HepG2 (cell line): Measurements from ENCODE around the gene AHCY. TPM values are rescaled to one million over a fixed set of nuclear protein-coding genes. Genes with fewer than 3 reads are reported as not detected.

Experiments
- ATF1 ChIP-seq: IDR thresholded peaks from 2 replicates; pipeline ENCODE4 v1.6.1; 2016; ENCODE audit warnings: mild to moderate bottlenecking, control low read depth
- ATF2 ChIP-seq: sonication (generic); formaldehyde crosslinking; IDR thresholded peaks from 2 replicates; pipeline ENCODE4 v1.4.0; 2020; ENCODE audit warnings: missing genetic modification reagents
- DMAP1 ChIP-seq: IDR thresholded peaks from 2 replicates; pipeline ENCODE4 v1.6.1; 2016
- EP300 ChIP-seq, 3 experiments: sonication (generic) in 1 of 3; formaldehyde crosslinking in 1 of 3; IDR thresholded peaks; 2 replicates each; pipeline versions ENCODE4 v1.5.1 to v1.6.1; 2011 to 2020; ENCODE audit warnings: low read depth in 2 of 3, low read length in 2 of 3, borderline replicate concordance in 1 of 3, improper control_type of control experiment in 1 of 3, mild to moderate bottlenecking in 1 of 3, missing genetic modification reagents in 1 of 3, moderate library complexity in 1 of 3
- ESRRA ChIP-seq: sonication (generic); formaldehyde crosslinking; IDR thresholded peaks from 2 replicates; pipeline ENCODE4 v1.5.1; 2020; ENCODE audit warnings: mild to moderate bottlenecking, low read depth, missing genetic modification reagents
- GMEB2 ChIP-seq: IDR thresholded peaks from 2 replicates; pipeline ENCODE4 v1.6.1; 2016; ENCODE audit warnings: missing biosample characterization, missing genetic modification reagents, low read depth
- HDAC6 ChIP-seq: fragments of 200-600 bp; sonication (generic); IDR thresholded peaks from 2 replicates; pipeline ENCODE4 v1.7.0; 2017; ENCODE audit warnings: mild to moderate bottlenecking, antibody characterized with exemption, low read length, low read depth
- HNRNPK ChIP-seq: fragments of 200-400 bp; formaldehyde crosslinking; IDR thresholded peaks from 2 replicates; pipeline ENCODE4 v1.6.1; 2018; ENCODE audit warnings: low read length, low read depth, moderate library complexity, mild to moderate bottlenecking; ENCODE audit not compliant: poor library complexity, severe bottlenecking
- IRX3 ChIP-seq: sonication (generic); formaldehyde crosslinking; IDR thresholded peaks from 2 replicates; pipeline ENCODE4 v1.8.1; 2023; ENCODE audit warnings: mild to moderate bottlenecking, low read depth, missing genetic modification reagents, borderline replicate concordance
- JDP2 ChIP-seq: sonication (generic); formaldehyde crosslinking; IDR thresholded peaks from 2 replicates; pipeline ENCODE4 v1.8.1; 2022; ENCODE audit warnings: missing genetic modification reagents, borderline replicate concordance
- REST ChIP-seq, 2 experiments: IDR thresholded peaks; 2 replicates each; pipeline ENCODE4 v1.6.1; 2011 to 2012; ENCODE audit warnings: low read length in 2 of 2, borderline replicate concordance in 1 of 2, low read depth in 1 of 2, mild to moderate bottlenecking in 1 of 2, moderate library complexity in 1 of 2
- STAG1 ChIP-seq: sonication (generic); formaldehyde crosslinking; IDR thresholded peaks from 2 replicates; pipeline ENCODE4 v1.4.0; 2020; ENCODE audit warnings: missing genetic modification reagents
- ZNF24 ChIP-seq: fragments of 450-650 bp; IDR thresholded peaks from 2 replicates; pipeline ENCODE4 v1.6.1; 2017; ENCODE audit warnings: antibody characterized with exemption, mild to moderate bottlenecking
- ZNF276 ChIP-seq: sonication (generic); formaldehyde crosslinking; IDR thresholded peaks from 2 replicates; pipeline ENCODE4 v1.4.0; 2020; ENCODE audit warnings: mild to moderate bottlenecking, low read depth, missing genetic modification reagents
- ZNF512B ChIP-seq: sonication (generic); formaldehyde crosslinking; IDR thresholded peaks from 2 replicates; pipeline ENCODE4 v1.5.1; 2020; ENCODE audit warnings: missing genetic modification reagents, mild to moderate bottlenecking, borderline replicate concordance
- polyA plus RNA-seq, 8 experiments: library from polyadenylated mRNA; depleted of rRNA in 3 of 8; stranded (reverse) in 7 of 8; unstranded in 1 of 8; fragments of >200 nt; fragmentation: Illumina TruSeq in 4 of 8; extraction: Trizol in 4 of 8; gene quantifications; 2 replicates each; pipeline versions ENCODE4 v1.2.1 to v1.2.3, GENCODE V29; 2011 to 2016; ENCODE audit warnings: low read depth in 4 of 8, missing spikeins in 1 of 8, mixed read lengths in 1 of 8; ENCODE audit not compliant: insufficient read depth in 1 of 8
- total RNA-seq, 5 experiments: library from RNA; depleted of rRNA; stranded (reverse); fragments of >200 nt; fragmentation: Illumina TruSeq; extraction: Trizol; gene quantifications; 2 replicates each; pipeline ENCODE4 v1.2.3, GENCODE V29; 2016; ENCODE audit warnings: low read depth in 1 of 5

Gene AHCY
- total and polyA plus RNA-seq, 2 of the 13 experiments (the other 11 are each of a cell fraction or from before 2014, with no cell fraction given), result 407 to 419 TPM

- TF ChIP-seq REST (IDR thresholded peaks at IDR 0.05; ENCODE audit: borderline replicate concordance in 1 of 2, low read depth in 1 of 2, low read length in 2 of 2) (no peak; a peak in 1 of 4 replicates), ATF1 (CRISPR knock-in tag) (peak; percentile 53; the same call in 1 of the 2 replicates), HDAC6 (no peak), IRX3 (CRISPR knock-in tag) (peak; percentile 36; the same call in 1 of the 2 replicates), EP300 (IDR thresholded peaks at IDR 0.05; ENCODE audit: low read depth in 2 of 2, low read length in 2 of 2) (no peak; a peak in 1 of 4 replicates), EP300 (CRISPR knock-in tag; IDR thresholded peaks at IDR 0.05; ENCODE audit: borderline replicate concordance) (no peak), HNRNPK (peak; percentile 91), GMEB2 (CRISPR knock-in tag) (peak; percentile 82), ESRRA (CRISPR knock-in tag) (peak; percentile 76), STAG1 (CRISPR knock-in tag) (peak; percentile 17), ZNF512B (CRISPR knock-in tag) (no peak; the same call in 1 of the 2 replicates), ATF2 (CRISPR knock-in tag) (peak; percentile 78; the same call in 1 of the 2 replicates), DMAP1 (peak; percentile 99), ZNF276 (CRISPR knock-in tag) (peak; percentile 90; the same call in 1 of the 2 replicates), ZNF24 (no peak), JDP2 (CRISPR knock-in tag) (no peak; the same call in 1 of the 2 replicates)
Observed at GRCh38 chr20:34302723-34303533, at the start of gene AHCY (continued).
